ENCODE measurements around the gene PREX1. TPM values are rescaled to one million over a fixed set of nuclear protein-coding genes. Genes with fewer than 3 reads are reported as not detected.
"Not testable (repeated sequence)": the region's sequence is repeated elsewhere in the genome, so short reads cannot be mapped to it uniquely, and the experiment has no call there.

The PREX1 gene
- total RNA-seq, 1 donor from 2014 or later, result 20.8 TPM

DNA sequence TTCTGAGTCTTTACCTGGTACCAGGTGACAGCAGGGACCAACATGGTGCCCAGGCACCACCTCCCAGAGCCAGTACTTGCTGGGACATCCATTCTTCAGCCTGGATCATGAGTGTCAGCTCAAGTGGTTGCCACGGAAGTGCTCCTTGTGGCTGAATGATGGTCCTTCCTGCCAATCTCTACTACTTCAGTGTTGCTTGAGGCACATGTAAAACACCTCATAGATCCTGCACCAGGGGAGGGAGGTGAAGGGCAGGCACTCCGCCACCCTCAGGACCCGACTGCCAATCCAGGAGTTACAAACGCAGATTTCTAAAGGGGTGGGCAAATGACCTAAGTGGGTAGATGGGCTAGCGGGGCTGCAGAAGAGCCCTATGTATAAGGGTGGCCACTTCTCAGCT, 226.0 kb downstream of the PREX1 start:
- peaks cover 8% of the 10 kb centered on the region for H3K27me3 Mint-ChIP-seq
- no peaks in the 10 kb centered on the region for H3K9me3 Mint-ChIP-seq

DNA sequence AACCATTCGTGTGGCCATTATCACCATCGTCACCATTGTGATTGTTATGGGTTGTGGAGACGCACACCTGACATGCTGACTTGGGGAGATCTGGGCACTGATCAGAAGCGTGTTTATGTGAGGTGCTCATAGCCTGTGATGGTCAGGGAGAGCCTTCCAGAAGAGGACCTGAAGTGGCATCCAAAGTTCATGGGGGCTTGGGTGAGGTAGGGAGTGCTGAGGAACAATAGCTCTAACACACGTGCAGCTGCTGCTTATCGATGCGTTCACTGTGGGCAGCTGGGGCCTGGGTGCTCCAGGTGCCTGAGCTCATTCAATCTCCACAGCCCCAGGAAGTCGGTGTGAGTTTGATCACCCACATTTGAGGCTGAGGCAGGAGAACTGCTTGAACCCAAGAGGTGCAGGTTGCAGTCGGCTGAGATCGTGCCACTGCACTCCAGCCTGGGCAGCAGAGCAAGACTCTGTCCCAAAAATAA, 227.3 kb downstream of the PREX1 start:
- no peak overlapping the region for H3K4me3 Mint-ChIP-seq
- no peaks in the 10 kb centered on the region for H3K36me3 Mint-ChIP-seq
- peaks cover 8% of the 10 kb centered on the region for H3K27me3 Mint-ChIP-seq
- TF ChIP-seq, protein P1, sequence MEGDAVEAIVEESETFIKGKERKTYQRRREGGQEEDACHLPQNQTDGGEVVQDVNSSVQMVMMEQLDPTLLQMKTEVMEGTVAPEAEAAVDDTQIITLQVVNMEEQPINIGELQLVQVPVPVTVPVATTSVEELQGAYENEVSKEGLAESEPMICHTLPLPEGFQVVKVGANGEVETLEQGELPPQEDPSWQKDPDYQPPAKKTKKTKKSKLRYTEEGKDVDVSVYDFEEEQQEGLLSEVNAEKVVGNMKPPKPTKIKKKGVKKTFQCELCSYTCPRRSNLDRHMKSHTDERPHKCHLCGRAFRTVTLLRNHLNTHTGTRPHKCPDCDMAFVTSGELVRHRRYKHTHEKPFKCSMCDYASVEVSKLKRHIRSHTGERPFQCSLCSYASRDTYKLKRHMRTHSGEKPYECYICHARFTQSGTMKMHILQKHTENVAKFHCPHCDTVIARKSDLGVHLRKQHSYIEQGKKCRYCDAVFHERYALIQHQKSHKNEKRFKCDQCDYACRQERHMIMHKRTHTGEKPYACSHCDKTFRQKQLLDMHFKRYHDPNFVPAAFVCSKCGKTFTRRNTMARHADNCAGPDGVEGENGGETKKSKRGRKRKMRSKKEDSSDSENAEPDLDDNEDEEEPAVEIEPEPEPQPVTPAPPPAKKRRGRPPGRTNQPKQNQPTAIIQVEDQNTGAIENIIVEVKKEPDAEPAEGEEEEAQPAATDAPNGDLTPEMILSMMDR (conservative IDR thresholded peaks at IDR 0.05), result no peak
- DNase-seq (ENCODE audit: extremely low spot score, unreplicated experiment), result no peak
- H3K27ac Mint-ChIP-seq, result no peak overlapping the region
- no peaks in the 10 kb centered on the region for H3K9me3 Mint-ChIP-seq
- H3K4me1 Mint-ChIP-seq (ENCODE audit: unreplicated experiment), result peaks cover 12% of the 10 kb centered on the region

More for the DNA sequence above, 226.0 kb downstream of the PREX1 start:
- TF ChIP-seq, protein P1 (conservative IDR thresholded peaks at IDR 0.05), result no peak
- H3K4me1 Mint-ChIP-seq (ENCODE audit: unreplicated experiment), result peaks cover 3% of the 10 kb centered on the region
- H3K36me3 Mint-ChIP-seq, result no peaks in the 10 kb centered on the region
- no peak overlapping the region for H3K4me3 Mint-ChIP-seq
- no peak overlapping the region for H3K27ac Mint-ChIP-seq
- DNase-seq (ENCODE audit: extremely low spot score, unreplicated experiment), result no peak

DNA sequence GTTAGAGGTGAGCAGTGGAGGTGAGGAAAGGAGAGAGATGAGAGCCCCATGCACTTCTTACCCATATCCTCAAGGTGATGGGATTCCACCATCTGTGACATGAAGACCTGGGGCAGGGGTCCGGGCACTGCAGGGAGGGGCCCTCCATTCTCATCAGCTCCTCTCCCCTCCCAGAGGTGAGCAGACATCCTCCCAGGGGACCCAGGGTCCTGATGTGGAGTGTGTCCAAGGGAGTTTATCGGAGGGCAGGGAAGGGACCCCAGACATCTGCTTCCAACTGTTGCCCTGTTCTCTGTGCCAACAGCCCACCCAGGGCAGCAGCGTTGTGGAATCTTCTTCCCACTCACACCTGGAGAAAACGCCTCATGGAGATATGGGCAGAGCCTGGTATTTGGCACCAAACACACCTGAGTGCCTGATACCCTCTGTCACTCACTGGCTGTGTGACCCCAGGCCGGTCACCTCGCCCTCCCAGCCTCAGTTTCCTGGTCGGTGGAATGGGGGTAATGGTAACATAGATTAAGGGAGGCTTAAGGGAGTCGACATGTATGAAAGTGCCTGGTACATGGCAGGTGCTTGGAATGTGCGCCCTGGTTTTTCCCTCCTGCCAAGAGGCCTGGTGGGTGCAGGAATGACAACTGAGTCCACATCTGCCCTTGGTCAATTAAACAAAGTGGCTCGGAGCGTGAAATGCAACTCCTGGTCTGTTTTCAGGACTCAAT, 227.9 kb downstream of the PREX1 start:
- Mint-ChIP-seq H3K4me1 (ENCODE audit: unreplicated experiment) (peaks cover 16% of the 10 kb centered on the region), H3K4me3 (no peak overlapping the region), H3K9me3 (no peaks in the 10 kb centered on the region), H3K27ac (no peak overlapping the region), H3K27me3 (peaks cover 8% of the 10 kb centered on the region), H3K36me3 (no peaks in the 10 kb centered on the region)
- TF ChIP-seq, protein P1 (conservative IDR thresholded peaks at IDR 0.05), result no peak
- DNase-seq (ENCODE audit: extremely low spot score, unreplicated experiment), result no peak

DNA sequence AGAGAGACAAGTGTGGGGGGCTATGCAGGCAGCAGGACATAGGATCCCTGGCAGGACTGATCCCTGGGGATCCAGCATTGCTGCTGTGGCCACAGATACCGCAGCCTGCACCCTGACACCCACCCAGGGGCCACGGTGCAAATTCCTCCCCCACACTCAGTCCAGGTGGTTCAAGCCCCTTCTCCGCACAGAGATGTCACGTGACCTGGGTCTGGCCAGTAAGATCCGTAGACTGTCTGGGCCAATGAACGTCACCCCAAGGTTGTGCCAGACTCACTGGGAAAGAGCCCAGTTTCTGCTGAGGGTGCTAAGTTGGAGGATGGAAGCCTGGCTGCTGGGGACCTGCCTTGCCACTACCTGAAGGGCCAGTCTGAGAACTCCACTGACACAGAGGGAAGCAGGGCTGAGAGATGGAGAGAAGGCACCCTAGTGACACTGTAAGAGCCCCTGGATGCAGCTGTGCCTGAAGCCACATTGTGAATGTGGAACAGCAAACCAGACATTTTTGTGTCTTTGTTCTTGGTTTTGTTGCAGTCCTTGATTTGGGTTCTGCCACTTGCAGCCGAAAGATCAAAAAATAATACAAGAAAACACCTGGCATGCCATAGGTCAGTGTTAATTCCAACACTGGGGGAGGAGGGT, 228.6 kb downstream of the PREX1 start:
- H3K36me3 Mint-ChIP-seq, result no peaks in the 10 kb centered on the region
- H3K9me3 Mint-ChIP-seq, result no peaks in the 10 kb centered on the region
- no peak for DNase-seq (ENCODE audit: extremely low spot score, unreplicated experiment)
- H3K27me3 Mint-ChIP-seq, result peaks cover 8% of the 10 kb centered on the region
- no peak overlapping the region for H3K27ac Mint-ChIP-seq
- TF ChIP-seq, protein P1 (conservative IDR thresholded peaks at IDR 0.05), result no peak
- H3K4me3 Mint-ChIP-seq, result no peak overlapping the region
- peaks cover 16% of the 10 kb centered on the region for H3K4me1 Mint-ChIP-seq (ENCODE audit: unreplicated experiment)

DNA sequence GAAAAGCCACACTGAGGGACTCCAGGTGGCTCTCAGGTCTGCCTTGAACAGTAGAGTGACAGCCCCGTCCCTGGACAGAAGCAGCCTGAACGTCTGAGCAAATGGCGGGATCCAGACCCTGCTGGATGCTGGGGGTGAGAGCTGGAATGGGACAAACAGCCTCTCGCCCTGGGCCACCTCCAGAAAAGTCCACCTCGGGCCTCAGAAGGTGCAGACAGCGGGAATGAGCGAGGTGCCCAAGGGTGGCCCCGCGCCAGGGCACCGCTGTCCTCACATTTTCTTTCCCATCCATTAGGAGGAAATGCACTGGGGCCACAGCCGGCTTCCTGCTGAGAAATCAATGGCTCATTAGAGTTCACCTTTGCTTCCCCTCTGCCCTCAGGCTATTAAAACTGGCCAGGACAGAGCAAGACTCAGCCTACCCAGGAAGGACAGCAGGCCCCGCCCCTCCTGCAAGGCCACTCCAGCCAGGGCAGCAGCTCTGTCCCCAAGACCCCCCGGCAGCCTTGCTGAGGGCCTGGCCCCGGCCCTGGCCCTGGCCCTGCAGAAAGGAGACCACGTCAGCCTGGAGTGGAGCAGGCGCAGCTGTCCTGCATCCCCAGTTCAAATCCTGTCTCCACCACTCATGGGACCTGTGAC, 229.4 kb downstream of the PREX1 start:
- peaks cover 16% of the 10 kb centered on the region for H3K4me1 Mint-ChIP-seq (ENCODE audit: unreplicated experiment)
- not testable (repeated sequence) for H3K9me3 Mint-ChIP-seq; H3K27me3 Mint-ChIP-seq; H3K4me3 Mint-ChIP-seq; H3K27ac Mint-ChIP-seq; DNase-seq (ENCODE audit: extremely low spot score, unreplicated experiment); H3K36me3 Mint-ChIP-seq

Measured in type B pancreatic cell (in vitro differentiated cells).